MG63 (cell line): ENCODE results near the gene PRPS1. TPM values are rescaled to one million over a fixed set of nuclear protein-coding genes. Genes with fewer than 3 reads are reported as not detected.
"Not testable (repeated sequence)": the region's sequence is repeated elsewhere in the genome, so short reads cannot be mapped to it uniquely, and the experiment has no call there.

Source experiments
- DNase-seq: peaks from one replicate; pipeline ENCODE4 v3.0.0-alpha.2; 2020
- H3K27me3 ChIP-seq: fragments of 250-450 bp; sonication (Bioruptor Pico); 2 replicates; pipeline ENCODE4 v1.5.1; 2020; ENCODE audit warnings: mild to moderate bottlenecking, moderate library complexity
- H3K36me3 ChIP-seq: fragments of 250-450 bp; sonication (Bioruptor Pico); 2 replicates; pipeline ENCODE4 v1.5.1; 2020; ENCODE audit warnings: mild to moderate bottlenecking, moderate library complexity
- H3K4me3 ChIP-seq: fragments of 250-450 bp; sonication (Bioruptor Pico); 2 replicates; pipeline ENCODE4 v1.5.1; 2020; ENCODE audit warnings: mild to moderate bottlenecking, moderate library complexity
- H3K9me3 ChIP-seq: fragments of 250-450 bp; sonication (Bioruptor Pico); 2 replicates; pipeline ENCODE4 v1.5.1; 2020; ENCODE audit warnings: mild to moderate bottlenecking, moderate library complexity
- total RNA-seq: library from RNA; depleted of rRNA; stranded (reverse); fragments of >200 nt; shearing (Covaris generic); gene quantifications from 2 replicates; pipeline ENCODE4 v1.2.3, GENCODE V29; 2014; ENCODE audit warnings: low replicate concordance; rRNA removed

The PRPS1 gene
- total RNA-seq, 1 experiment from 2014 or later: 190 TPM

- H3K27me3 ChIP-seq: no peaks in the 10 kb centered on the region
- DNase-seq: no peak
- H3K9me3 ChIP-seq: no peaks in the 10 kb centered on the region
- no peaks in the 10 kb centered on the region for H3K36me3 ChIP-seq
- H3K4me3 ChIP-seq: no peak overlapping the region
These were observed 50.8 kb downstream of the PRPS1 start for GRCh38 chrX:107678957-107679740.

DNA sequence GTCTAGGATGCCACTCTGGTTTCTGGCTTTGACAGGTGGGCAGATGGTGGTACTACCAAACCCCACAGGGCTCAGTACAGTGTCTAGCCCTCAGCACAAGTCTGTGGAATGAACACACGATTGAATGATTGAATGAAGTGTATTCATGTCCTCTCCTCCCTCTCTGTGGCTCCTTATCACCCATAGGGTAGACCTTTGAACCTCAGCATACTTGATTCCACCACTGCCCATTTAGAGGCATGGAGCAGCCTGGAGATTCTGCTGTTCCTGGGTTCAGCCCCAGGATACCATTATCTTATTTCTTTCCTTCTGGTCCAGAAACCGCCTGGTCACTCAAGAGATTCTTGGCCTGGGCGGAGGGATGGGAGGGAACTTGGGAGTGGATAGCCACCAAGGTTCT lies 53.9 kb downstream of the PRPS1 start:
- Histone ChIP-seq H3K36me3 (no peaks in the 10 kb centered on the region), H3K4me3 (no peak overlapping the region), H3K9me3 (no peaks in the 10 kb centered on the region), H3K27me3 (no peaks in the 10 kb centered on the region)
- DNase-seq: no peak

GRCh38 chrX:107683124-107683895 lies 55.0 kb downstream of the PRPS1 start:
- no peaks in the 10 kb centered on the region for H3K9me3 ChIP-seq
- no peak for DNase-seq
- no peak overlapping the region for H3K4me3 ChIP-seq
- H3K27me3 ChIP-seq: no peaks in the 10 kb centered on the region
- no peaks in the 10 kb centered on the region for H3K36me3 ChIP-seq

DNA sequence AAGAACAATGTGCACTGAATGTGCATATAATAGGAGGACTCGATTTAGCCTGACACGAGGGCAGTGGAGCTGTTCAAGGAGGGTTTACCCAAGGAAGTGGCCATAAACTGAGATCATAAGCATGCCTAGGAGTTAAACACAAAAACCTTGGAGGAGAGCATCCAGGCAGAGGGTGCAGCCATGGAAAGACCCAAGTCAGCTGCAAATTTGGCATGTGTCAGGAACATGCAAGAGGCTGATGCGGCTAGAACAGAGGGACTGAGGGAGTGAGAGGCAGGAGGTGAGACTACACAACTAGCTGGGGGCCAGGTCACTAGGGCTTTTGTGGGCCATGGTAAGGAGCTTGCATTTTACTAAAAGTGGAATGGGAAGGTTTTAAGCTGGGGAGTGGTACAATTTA lies 55.6 kb downstream of the PRPS1 start:
- no peak overlapping the region for H3K4me3 ChIP-seq
- H3K36me3 ChIP-seq: no peaks in the 10 kb centered on the region
- H3K27me3 ChIP-seq: no peaks in the 10 kb centered on the region
- DNase-seq: no peak
- no peaks in the 10 kb centered on the region for H3K9me3 ChIP-seq

DNA sequence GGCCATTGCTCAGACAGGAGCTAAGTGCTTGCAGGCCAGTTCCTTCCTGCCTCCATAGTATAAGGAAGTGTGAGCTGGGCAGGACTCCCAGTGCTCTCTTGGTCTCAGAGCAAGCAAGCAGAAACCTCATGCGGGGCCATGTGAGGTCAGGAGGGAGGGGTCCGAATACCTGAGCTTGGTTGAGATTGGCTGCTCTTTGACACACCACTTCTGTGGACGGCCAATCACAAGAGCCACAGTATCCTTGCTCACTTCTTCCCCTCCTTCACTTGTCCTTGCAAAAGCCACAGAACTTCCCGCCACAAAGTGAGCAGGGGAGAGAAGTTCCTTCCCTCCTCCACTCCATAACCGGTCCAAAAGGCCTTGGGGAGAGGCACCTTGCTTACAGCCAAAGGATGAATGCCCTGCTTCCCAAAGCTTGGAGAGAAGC lies 56.7 kb downstream of the PRPS1 start:
- Histone ChIP-seq H3K9me3 (no peaks in the 10 kb centered on the region), H3K27me3 (no peaks in the 10 kb centered on the region), H3K36me3 (no peaks in the 10 kb centered on the region), H3K4me3 (no peak overlapping the region)
- DNase-seq: no peak

- not testable (repeated sequence) for H3K9me3 ChIP-seq, DNase-seq, H3K27me3 ChIP-seq, H3K4me3 ChIP-seq, H3K36me3 ChIP-seq
These were observed 57.3 kb downstream of the PRPS1 start for GRCh38 chrX:107685586-107685985.

- no peaks in the 10 kb centered on the region for H3K9me3 ChIP-seq
- no peaks in the 10 kb centered on the region for H3K36me3 ChIP-seq
- H3K27me3 ChIP-seq: no peaks in the 10 kb centered on the region
- no peak overlapping the region for H3K4me3 ChIP-seq
- no peak for DNase-seq
These were observed 57.7 kb downstream of the PRPS1 start for GRCh38 chrX:107686026-107686425.

GRCh38 chrX:107686792-107687191 lies 58.5 kb downstream of the PRPS1 start:
- H3K27me3 ChIP-seq: no peaks in the 10 kb centered on the region
- H3K9me3 ChIP-seq: no peaks in the 10 kb centered on the region
- no peak overlapping the region for H3K4me3 ChIP-seq
- no peak for DNase-seq
- no peaks in the 10 kb centered on the region for H3K36me3 ChIP-seq

GRCh38 chrX:107687445-107687844 lies 59.1 kb downstream of the PRPS1 start:
- no peaks in the 10 kb centered on the region for H3K9me3 ChIP-seq
- H3K36me3 ChIP-seq: no peaks in the 10 kb centered on the region
- no peak for DNase-seq
- no peak overlapping the region for H3K4me3 ChIP-seq
- no peaks in the 10 kb centered on the region for H3K27me3 ChIP-seq

GRCh38 chrX:107691024-107691448 lies 62.7 kb downstream of the PRPS1 start:
- H3K4me3 ChIP-seq: no peak overlapping the region
- DNase-seq: no peak
- no peaks in the 10 kb centered on the region for H3K36me3 ChIP-seq
- no peaks in the 10 kb centered on the region for H3K27me3 ChIP-seq
- no peaks in the 10 kb centered on the region for H3K9me3 ChIP-seq

DNA sequence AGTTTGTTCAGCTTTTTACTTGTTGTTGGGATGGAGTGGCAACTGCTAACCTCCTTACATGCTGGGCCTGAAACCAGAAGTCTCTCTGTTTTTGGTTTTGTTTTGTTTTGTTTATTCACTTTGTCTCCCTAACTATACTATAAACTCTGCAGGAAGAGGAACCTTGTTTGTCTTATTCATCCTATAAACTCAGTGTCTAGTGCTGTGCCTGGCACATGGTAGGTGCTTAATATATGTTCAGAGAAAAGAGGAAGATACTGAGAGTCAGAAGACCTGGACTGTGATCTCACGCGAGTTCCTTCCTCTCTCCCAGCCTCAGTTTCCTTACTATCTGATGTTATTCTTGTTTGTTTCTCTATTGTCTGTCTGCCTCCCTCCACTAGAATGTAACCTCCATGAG lies 71.3 kb downstream of the PRPS1 start:
- Histone ChIP-seq H3K27me3 (no peaks in the 10 kb centered on the region), H3K9me3 (no peaks in the 10 kb centered on the region), H3K36me3 (no peaks in the 10 kb centered on the region), H3K4me3 (no peak overlapping the region)
- DNase-seq: no peak

DNA sequence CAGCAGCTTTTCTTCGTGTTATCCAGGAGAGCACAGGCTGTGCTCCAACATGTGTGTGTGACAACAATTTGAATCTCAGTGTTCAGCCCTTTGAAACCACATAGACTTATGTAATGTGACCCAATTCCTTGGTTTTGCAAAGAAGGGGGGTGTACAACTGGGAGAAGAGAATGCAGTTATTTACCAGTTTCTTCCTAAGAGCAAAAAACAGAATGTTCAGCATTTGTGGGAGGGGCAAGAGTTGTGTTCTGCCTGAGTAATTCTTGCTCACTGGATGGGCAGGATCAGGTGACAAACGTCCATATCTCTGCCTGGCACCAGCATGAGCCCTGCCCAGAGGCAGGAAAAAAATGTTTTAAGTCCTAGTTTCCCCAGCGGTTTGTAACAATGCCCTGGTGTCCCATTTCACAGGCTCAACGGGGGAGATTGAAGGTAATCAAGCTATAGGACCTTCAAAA lies 72.0 kb downstream of the PRPS1 start:
- no peak for DNase-seq
- H3K36me3 ChIP-seq: no peaks in the 10 kb centered on the region
- H3K27me3 ChIP-seq: no peaks in the 10 kb centered on the region
- no peaks in the 10 kb centered on the region for H3K9me3 ChIP-seq
- H3K4me3 ChIP-seq: no peak overlapping the region

Other genes with a start within 250 kb of the PRPS1 start
- gene FRMPD3, start 178.9 kb upstream of the PRPS1 start, total RNA-seq: not detected in 2 replicates
- 15.7 and 17.0 TPM in 2 replicates for gene TSC22D3, start 147.3 kb downstream of the PRPS1 start, total RNA-seq
- not detected in 2 replicates for gene NCBP2L, start 149.2 kb downstream of the PRPS1 start, total RNA-seq
- 2.2 and 2.4 TPM in 2 replicates for gene MID2, start 197.4 kb downstream of the PRPS1 start, total RNA-seq